GM20431 (cell line): ENCODE results near the gene MEX3D.
"Not testable (repeated sequence)": the region's sequence is repeated elsewhere in the genome, so short reads cannot be mapped to it uniquely, and the experiment has no call there.

Source experiments
- in situ Hi-C: fragments of 300-500 bp; cut with MseI, MboI; formaldehyde crosslinking; loops from one replicate; pipeline ENCODE4 v1.15.0; 2020; ENCODE audit warnings: low sequenced_read_pairs; ENCODE audit not compliant: unreplicated experiment

Gene MEX3D

DNA sequence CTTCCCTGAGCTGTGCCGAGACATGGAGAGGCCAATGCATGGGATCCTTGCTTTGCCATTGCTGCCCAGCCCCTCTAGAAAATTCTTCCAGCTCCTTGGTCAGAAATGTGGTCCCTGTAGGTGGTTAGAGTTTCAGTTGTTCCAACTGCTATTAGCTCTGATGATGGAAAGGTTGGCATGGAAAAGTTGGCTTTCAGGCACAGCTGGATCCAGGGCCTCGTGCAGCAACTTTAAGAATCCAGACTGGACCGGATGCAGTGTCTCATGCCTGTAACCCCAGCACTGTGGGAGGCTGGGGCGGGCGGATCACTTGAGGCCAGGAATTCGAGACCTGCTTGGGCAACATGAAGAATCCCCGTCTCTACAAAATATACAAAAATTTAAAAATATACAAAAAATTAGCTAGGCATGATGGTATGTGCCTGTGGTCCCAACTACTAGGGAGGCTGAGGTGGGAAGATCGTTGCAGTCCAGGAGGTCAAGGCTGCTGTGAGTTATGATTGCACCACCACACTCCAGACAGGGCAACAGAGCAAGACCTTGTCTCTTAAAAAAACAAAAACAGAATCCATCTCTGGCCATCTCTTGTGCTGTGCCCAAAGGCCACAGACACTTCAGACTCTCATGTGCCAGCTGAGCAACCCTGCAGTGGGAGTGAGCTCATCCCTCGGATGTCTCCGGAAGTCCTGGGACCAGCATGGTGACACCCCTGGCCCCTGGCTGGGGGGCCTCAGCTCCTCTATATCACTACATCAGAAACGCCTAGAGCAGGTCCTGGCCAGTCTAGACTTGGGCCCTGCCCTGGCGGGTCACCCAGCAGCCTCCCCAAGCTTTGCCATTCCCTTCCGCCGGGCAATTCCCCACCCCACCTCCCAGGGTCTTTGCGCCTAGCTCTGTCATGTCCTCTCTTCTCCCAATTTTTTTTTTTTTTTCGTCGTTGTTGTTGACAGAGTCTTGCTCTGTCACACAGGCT lies 16.8 kb downstream of the MEX3D start:
- in situ Hi-C loops, result no loop called here

DNA sequence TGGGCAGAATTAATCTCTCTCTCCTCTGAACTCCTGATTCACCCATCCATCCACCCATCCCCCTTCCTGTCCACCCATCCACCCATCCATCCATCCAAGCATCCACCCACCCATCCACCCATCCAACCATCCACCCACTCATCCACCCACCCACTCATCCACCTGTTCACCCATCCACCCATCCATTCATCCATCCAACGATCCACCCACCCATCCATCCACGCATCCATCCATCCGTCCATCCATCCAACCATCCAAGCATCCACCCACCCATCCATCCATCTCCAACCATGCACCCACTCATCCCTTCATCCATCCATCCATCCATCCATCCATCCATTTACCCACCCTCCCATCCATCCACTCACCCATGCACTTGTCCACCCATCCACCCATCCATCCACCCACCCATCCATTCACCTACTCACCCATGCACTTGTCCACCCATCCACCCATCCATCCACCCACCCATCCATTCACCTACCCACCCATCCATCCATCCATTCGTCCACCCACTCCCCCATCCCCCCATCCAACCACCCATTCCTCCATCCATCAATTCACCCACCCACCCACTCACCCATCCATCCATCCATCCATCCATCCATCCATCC lies 18.7 kb downstream of the MEX3D start:
- in situ Hi-C loops, result loop anchor here (10.0 kb wide), 1 partner anchor 265 kb away; the partner anchor contains the start of gene ATP8B3

DNA sequence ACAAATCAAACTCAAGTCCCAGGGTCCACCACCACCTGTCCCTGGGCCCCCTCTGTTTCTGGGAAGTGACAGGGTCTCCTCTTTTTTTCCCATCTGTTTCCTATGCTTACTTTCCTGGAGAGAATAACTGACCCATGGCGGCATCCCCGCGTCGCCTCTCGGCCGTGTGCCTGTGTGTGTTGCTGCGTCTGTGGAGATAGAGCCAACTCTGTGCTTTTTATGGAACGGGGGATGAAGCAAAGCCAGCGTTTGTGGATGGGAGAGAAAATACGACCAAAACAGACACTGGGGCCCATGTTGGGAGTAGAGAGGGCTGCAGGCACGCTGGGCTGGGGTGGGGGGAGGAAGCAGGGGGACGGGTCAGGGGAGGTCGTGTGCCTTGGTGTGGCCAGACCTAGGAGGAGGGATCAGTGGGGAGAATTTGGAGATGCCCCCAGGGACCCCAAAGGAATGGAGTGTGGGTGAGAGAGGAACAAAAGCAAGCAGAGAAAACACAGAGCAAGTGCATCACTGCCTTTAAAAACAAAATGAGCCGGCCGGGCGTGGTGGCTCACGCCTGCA lies 27.7 kb downstream of the MEX3D start:
- in situ Hi-C loops, result loop anchor here (10.0 kb wide), 1 partner anchor 274 kb away; the partner anchor contains the start of gene ATP8B3

DNA sequence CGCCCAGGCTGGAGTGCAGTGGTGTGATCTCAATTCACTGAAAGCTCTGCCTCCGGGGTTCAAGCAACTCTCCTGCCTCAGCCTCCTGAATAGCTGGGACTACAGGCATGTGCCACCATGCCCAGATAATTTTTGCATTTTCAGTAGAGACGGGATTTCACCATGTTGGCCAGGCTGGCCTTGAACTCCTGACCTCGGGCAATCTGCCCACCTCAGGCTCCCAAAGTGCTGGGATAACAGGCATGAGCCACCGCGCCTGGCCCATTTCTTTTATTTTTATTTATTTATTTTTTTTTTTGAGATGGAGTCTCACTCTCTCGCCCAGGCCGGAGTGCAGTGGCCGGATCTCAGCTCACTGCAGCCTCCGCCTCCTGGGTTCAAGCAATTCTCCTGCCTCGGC lies 28.4 kb downstream of the MEX3D start:
- in situ Hi-C loops, result loop anchor here (10.0 kb wide), 1 partner anchor 275 kb away; the partner anchor contains the start of gene ATP8B3

DNA sequence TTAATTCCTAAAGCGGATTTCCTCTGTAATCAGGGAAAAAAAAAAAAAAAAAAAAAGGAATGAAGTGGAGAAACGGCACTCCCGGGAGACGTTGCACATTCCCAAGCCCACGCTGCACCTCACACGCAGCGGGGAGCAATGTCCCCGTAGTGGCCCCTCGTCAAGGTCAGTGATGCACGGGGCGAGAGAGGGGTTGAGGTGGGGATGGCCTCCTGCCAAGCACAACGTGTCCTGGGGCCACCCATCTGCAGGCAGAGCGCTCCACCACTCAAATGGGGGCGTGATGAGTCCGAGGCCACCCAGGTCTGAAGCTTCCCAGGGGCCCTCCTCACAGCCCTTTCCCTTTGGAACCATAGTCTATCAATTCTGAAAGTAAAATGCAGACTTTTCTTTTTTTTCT lies 29.1 kb downstream of the MEX3D start:
- in situ Hi-C loops, result no loop called here

- in situ Hi-C loops, result not testable (repeated sequence)
Observed at GRCh38 chr19:1535699-1536098, 32.4 kb downstream of the MEX3D start.

GRCh38 chr19:1534972-1535371 lies 33.2 kb downstream of the MEX3D start:
- in situ Hi-C loops, result no loop called here

DNA sequence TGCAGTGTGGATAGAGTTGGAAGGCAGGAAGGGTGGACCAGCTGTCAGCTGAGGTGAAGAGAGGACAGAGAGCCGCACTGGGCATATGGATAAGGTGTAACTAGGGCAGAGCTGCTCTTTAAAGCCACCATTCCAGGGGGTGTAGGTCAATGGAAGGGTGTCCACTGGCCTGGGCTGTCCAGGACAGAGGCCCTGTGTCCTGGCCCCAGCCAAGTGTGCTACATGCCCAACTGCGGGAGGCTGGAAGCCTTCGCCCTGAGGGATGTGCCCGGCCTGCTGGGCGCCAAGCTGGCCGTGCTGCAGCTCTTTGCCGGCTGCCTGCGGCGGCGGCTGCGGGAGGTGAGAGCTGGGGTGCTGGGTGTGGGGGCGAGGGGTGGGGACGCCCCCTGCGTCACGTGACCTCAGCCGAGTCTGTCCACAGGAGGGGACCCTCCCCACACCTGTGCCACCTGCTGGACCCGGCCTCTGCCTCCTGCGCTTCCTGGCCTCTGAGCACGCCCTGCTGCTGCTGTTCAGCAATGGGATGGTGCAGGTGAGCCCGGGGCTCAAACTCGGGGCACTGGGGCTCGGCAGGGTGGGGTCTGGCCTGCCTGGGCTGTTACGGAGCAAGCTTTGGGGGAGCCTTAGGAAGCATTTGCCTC lies 34.5 kb downstream of the MEX3D start:
- in situ Hi-C loops, result no loop called here

DNA sequence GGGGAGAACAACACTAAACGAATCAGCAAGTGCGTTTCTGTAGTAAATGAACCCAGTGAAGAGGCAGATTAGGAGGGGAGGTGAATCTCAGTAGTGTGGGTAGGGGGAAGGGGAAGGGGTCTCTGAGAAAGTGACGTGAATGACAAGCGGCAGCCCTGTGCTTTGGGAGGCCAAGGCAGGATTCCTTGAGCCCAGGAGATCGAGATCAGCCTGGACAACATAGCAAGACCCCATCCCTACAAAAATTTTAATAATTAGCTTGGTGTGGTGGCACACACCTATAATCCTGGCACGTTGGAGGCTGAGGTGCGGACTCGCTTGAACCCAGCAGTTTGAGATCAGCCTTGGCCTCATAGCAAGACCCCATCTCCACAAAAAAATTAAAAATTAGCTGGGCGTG lies 36.1 kb downstream of the MEX3D start:
- in situ Hi-C loops, result no loop called here

GRCh38 chr19:1531587-1531986 lies 36.5 kb downstream of the MEX3D start:
- in situ Hi-C loops, result no loop called here

DNA sequence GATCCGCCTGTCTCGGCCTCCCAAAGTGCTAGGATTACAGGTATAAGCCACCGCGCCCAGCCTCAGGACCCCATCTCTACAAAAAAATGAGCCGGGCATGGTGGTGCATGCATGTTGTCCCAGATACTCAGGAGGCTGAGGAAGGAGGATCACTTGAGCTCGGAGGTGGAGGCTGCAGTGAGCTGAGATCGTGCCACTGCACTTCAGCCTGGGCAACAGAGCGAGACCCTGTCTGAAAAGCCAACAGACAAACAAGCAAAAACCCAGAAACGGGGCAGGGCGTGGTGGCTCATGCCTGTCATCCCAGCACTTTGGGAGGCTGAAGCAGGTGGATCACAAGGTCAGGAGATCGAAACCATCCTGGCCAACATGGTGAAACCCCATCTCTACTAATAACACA lies 37.3 kb downstream of the MEX3D start:
- in situ Hi-C loops, result not testable (repeated sequence)

DNA sequence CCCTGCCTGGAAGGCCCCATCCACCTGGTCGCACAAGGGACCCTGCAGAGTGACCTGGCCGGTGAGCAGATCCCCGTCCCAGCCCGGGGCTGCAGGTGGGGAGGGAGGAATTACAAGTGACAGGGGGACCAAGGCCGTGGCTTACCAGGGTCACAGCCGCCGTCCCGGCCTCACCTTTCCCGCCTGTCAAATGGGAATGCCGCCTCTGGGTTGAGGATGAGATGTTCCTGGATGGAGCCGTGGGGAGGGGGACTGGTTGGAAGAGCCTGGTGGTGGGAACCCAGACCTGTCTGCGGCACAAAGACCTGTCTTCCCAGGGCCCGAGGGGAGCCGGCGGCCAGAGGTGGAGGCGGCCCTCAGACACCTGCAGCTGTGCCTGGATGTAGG lies 38.7 kb downstream of the MEX3D start:
- in situ Hi-C loops, result no loop called here

DNA sequence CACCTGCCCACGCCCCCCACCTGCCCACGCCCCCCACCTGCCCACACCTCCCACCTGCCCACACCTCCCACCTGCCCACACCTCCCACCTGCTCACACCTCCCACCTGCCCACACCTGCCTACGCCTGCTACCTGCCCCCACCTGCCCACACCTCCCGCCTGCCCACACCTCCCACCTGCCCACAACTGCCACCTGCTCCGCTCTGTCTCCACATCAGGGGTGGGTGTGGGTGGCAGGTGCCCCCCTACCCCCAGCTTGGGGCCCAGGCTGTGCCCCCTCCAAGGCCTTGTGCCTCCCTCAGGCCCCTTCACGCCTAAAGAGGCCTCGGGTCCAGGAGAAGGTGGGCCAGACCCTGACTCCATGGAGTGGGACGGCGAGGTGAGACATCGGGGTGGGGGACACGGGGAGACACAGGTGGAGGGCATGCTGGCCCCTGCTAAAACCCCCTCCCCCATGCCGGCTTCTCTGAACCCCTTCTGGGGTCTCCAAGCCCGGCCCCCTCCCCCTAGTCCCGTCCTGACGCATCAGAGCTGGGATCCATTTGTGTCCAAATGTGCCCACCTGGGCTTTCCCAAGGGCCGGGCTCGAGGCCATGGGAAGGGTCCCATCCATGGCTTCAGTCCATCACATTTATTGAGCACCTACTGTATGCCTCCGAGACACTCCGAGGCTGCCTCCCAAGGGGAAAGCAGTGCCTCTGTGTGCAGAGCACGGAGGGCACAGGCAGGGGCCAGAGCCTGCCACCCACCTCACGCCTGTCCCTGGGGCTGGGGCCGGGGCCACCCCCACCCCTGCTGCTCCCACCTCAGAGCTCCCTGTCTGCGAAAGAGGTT lies 39.3 kb downstream of the MEX3D start:
- in situ Hi-C loops, result no loop called here

GRCh38 chr19:1527650-1528309 lies 40.3 kb downstream of the MEX3D start:
- in situ Hi-C loops, result no loop called here

DNA sequence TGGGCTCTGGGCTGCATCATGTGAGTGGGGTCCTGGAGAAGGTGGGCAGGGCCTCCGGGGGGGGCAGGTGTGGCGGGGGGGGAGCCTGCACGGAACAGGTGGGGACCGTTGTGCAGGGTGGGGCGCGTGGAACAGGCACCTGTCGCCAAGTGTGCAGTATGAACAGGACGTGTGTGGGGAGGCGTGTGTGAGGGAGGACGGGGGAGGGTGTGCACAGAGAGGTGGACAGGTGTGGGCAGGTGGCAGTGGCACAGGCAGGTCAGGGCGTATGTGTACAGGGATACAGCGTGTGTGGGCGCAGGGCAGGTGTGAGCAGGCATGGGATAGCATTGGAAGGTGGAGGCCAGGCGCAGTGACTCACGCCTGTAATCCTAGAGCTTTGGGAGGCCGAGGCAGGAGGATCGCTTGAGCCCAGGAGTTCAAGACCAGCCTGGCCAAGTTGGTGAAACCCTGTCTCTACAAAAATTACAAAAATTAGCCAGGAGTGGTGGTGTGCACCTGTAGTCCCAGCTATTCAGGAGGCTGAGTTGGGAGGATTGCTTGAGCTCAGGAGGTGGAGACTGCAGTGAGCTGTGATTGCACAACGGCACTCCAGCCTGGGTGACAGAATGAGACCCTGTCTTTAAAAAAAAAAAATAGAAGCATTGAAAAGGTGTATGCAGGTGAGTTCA lies 41.0 kb downstream of the MEX3D start:
- in situ Hi-C loops, result no loop called here

DNA sequence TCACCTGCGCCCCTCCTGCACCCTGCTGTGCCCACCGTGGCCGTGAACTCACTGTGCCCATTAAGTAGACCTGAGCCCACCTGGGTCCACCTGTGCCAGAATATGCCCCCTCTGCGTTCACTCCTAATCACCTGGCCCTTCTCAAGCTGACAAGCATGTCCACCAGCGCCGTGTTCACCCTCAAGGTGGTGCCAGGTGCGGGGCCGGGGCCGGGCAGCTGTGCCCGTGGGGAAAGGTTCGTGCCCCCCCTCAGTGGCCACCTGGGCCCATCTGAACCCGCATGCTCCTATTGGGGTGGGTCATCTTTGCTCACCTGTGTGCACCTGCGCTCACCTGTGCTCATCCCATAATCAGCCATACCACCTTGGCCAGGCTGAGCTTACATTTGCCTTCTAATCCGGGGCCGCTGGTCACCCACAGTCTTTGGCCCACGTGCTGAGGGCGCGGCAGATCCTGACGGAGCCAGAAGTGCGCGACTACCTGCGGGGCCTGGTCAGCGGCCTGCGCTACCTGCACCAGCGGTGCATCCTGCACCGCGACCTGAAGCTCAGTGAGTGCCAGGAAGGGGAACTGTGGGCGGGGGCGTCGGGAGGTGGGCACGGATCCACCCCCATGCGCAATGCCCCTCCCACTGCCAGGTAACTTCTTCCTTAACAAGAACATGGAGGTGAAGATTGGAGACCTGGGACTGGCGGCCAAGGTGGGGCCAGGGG lies 41.9 kb downstream of the MEX3D start:
- in situ Hi-C loops, result no loop called here

GRCh38 chr19:1525343-1525742 lies 42.8 kb downstream of the MEX3D start:
- in situ Hi-C loops, result no loop called here

- in situ Hi-C loops, result no loop called here
Observed at GRCh38 chr19:1524972-1525325, 43.2 kb downstream of the MEX3D start.
